CD4-positive, alpha-beta memory T cell (primary cell): ENCODE results near the gene TRIM43B. TPM values are rescaled to one million over a fixed set of nuclear protein-coding genes. Genes with fewer than 3 reads are reported as not detected.
"Not testable (repeated sequence)": the region's sequence is repeated elsewhere in the genome, so short reads cannot be mapped to it uniquely, and the experiment has no call there.

Experiments used
- CTCF ChIA-PET: fragments of 350-600 bp; sonication (Branson Sonifier 250); formaldehyde crosslinking; loops from one replicate; lab custom pipeline; 2021; ENCODE audit warnings: inconsistent platforms; ENCODE audit not compliant: partially characterized antibody; lab: Charles Lee
- POLR2A ChIA-PET: fragments of 350-600 bp; sonication (Branson Sonifier 250); formaldehyde crosslinking; loops from one replicate; lab custom pipeline; 2021; ENCODE audit not compliant: partially characterized antibody; lab: Charles Lee
- DNase-seq, 5 donors: peaks; one replicate each; pipeline versions ENCODE4 v3.0.0 to v3.0.0-alpha.2; 2020 to 2022; ENCODE audit warnings: mixed read lengths in 1 of 5
- H3K27ac ChIP-seq: one replicate; pipeline ENCODE4 v1.7.0; 2013; ENCODE audit warnings: low read depth, low read length
- H3K27me3 ChIP-seq: 2 replicates; pipeline ENCODE4 v1.7.0; 2013; ENCODE audit warnings: mild to moderate bottlenecking, low read length, moderate library complexity; ENCODE audit not compliant: insufficient read depth
- H3K36me3 ChIP-seq: 2 replicates; pipeline ENCODE4 v1.7.0; 2013; ENCODE audit warnings: mild to moderate bottlenecking, low read length, moderate library complexity; ENCODE audit not compliant: insufficient read depth
- H3K4me1 ChIP-seq: 2 replicates; pipeline ENCODE4 v1.7.0; 2013; ENCODE audit warnings: mild to moderate bottlenecking, low read length, moderate library complexity; ENCODE audit not compliant: insufficient read depth
- H3K4me3 ChIP-seq, 2 donors: one replicate each; pipeline ENCODE4 v1.7.0; 2013; ENCODE audit warnings: low read length in 2 of 2, mild to moderate bottlenecking in 1 of 2
- H3K9me3 ChIP-seq, 2 donors: one replicate each; pipeline ENCODE4 v1.7.0; 2013; ENCODE audit warnings: low read length in 2 of 2, control low read depth in 1 of 2; ENCODE audit not compliant: control insufficient read depth in 1 of 2
- H3K27ac Mint-ChIP-seq, 7 donors: one replicate each; pipeline ENCODE4 v1.8.0; 2020 to 2021; ENCODE audit warnings: mixed read lengths in 7 of 7, mild to moderate bottlenecking in 6 of 7, inconsistent platforms in 3 of 7, moderate library complexity in 3 of 7
- H3K27me3 Mint-ChIP-seq, 2 donors: one replicate each; pipeline ENCODE4 v1.8.0; 2020 to 2021; ENCODE audit warnings: mixed read lengths in 2 of 2
- H3K36me3 Mint-ChIP-seq, 2 donors: one replicate each; pipeline ENCODE4 v1.8.0; 2020 to 2021; ENCODE audit warnings: mixed read lengths in 2 of 2, inconsistent platforms in 1 of 2, mild to moderate bottlenecking in 1 of 2
- H3K4me1 Mint-ChIP-seq, 4 donors: one replicate each; pipeline ENCODE4 v1.8.0; 2020 to 2021; ENCODE audit warnings: mixed read lengths in 4 of 4, mild to moderate bottlenecking in 1 of 4
- H3K4me3 Mint-ChIP-seq, 8 donors: one replicate each; pipeline ENCODE4 v1.8.0; 2020 to 2021; ENCODE audit warnings: mixed read lengths in 8 of 8, mild to moderate bottlenecking in 7 of 8, moderate library complexity in 6 of 8, inconsistent platforms in 3 of 8
- H3K9me3 Mint-ChIP-seq, 8 donors: one replicate each; pipeline ENCODE4 v1.8.0; 2020 to 2021; ENCODE audit warnings: mixed read lengths in 8 of 8, mild to moderate bottlenecking in 5 of 8, inconsistent platforms in 3 of 8, moderate library complexity in 1 of 8
- intact Hi-C: fragments of 100-400 bp; cut with micrococcal nuclease; formaldehyde crosslinking; loops from one replicate; pipeline ENCODE4 v1.15.1; 2023
- polyA plus RNA-seq, 2 donors: library from polyadenylated mRNA; unstranded; fragments of 300-500 nt; fragmentation: Illumina TruSeq; gene quantifications; one replicate each; pipeline ENCODE4 v1.2.3, GENCODE V29; 2021
- total RNA-seq, 2 experiments: library from RNA; stranded (reverse); gene quantifications; one replicate each; pipeline ENCODE4 v1.2.3, GENCODE V29; 2021

TRIM43B gene
- total and polyA plus RNA-seq, 4 experiments from 2014 or later: not detected

DNA sequence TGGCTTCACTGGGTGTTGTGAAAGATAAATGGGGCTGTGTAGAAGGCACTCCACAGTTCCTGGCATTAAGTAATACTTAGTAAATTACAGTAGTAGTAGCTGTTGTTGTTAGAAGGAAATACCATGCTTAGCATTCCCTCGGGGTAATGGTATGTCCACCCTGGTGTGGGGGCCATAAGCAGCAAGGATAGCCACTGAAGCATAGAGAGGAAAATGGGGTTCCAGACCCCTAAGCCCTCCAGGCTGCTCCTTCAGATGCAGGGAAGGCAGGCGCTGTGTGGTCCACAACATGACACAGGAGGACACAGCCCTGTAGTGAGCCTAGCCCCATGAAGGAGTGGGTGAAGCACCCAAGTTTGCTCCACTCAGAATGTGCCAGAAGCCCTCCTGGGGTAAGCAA is 50.6 kb downstream of the TRIM43B start:
- H3K36me3 ChIP-seq, H3K27me3 Mint-ChIP-seq, POLR2A ChIA-PET, H3K27ac Mint-ChIP-seq, H3K4me3 ChIP-seq, DNase-seq, intact Hi-C loops, CTCF ChIA-PET, H3K27me3 ChIP-seq, H3K4me1 Mint-ChIP-seq, H3K27ac ChIP-seq, H3K9me3 ChIP-seq, H3K4me3 Mint-ChIP-seq, H3K36me3 Mint-ChIP-seq, H3K9me3 Mint-ChIP-seq, H3K4me1 ChIP-seq: not testable (repeated sequence)

DNA sequence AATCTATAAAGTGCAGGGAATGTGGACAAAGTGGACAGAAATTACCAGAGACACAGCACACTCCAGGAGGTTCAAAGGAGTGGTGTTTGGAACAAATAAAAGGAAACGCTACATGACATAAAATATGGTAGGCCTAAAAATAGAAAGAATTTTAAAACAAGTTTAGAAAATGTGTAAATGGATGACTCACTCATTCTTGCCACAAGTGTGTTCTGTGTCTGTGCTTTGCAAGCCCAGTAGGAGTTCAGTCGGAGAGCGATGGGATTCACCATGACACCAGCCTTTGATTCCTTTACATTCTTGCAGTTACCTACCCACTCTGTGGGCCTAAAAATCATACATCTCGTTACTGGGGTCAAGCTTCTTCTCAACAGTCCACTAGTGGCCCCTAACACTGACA is 51.2 kb downstream of the TRIM43B start:
- DNase-seq, H3K9me3 ChIP-seq, CTCF ChIA-PET, H3K27me3 ChIP-seq, H3K4me3 Mint-ChIP-seq, H3K27me3 Mint-ChIP-seq, H3K27ac Mint-ChIP-seq, H3K36me3 ChIP-seq, intact Hi-C loops, H3K4me1 Mint-ChIP-seq, POLR2A ChIA-PET, H3K9me3 Mint-ChIP-seq, H3K27ac ChIP-seq, H3K36me3 Mint-ChIP-seq, H3K4me3 ChIP-seq, H3K4me1 ChIP-seq: not testable (repeated sequence)

DNA sequence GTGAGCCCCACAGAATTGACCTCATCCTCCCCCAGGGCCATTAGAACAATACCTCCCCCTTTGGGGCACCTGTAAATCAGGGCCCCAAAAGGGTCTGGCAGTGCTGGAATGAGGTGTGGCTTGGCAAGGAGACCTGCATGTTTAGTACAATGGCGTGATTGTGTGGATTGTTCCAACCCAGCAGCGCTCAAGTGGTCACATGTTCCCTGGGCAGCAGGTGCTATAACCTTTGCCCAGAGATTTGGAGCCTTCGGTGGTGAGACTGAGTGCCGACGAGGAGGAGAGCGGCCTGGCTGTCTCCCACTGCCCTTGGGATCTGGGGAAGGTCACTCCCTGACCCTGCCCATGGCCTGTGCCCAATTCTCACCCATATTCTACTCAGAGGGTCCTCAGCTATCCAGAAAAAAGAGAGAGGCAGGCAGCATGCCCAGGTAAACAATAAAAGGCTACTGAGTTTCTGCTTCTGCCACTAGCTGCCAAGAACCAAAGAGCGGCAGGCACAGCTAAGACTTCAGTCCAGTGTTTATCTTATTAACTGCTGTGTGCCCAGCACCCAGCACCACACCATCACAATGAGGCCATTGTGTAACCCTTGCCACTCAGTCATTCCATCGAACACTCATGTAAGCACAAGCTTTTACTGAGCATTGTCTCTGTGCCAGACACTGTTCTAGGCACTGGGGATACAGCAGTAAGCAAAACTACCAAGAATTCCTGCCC is 54.6 kb downstream of the TRIM43B start:
- CTCF ChIA-PET, H3K36me3 Mint-ChIP-seq, intact Hi-C loops, POLR2A ChIA-PET, H3K27ac Mint-ChIP-seq, H3K9me3 Mint-ChIP-seq, H3K9me3 ChIP-seq, DNase-seq, H3K36me3 ChIP-seq, H3K4me3 ChIP-seq, H3K27me3 ChIP-seq, H3K27ac ChIP-seq, H3K4me1 ChIP-seq, H3K27me3 Mint-ChIP-seq, H3K4me3 Mint-ChIP-seq, H3K4me1 Mint-ChIP-seq: not testable (repeated sequence)

DNA sequence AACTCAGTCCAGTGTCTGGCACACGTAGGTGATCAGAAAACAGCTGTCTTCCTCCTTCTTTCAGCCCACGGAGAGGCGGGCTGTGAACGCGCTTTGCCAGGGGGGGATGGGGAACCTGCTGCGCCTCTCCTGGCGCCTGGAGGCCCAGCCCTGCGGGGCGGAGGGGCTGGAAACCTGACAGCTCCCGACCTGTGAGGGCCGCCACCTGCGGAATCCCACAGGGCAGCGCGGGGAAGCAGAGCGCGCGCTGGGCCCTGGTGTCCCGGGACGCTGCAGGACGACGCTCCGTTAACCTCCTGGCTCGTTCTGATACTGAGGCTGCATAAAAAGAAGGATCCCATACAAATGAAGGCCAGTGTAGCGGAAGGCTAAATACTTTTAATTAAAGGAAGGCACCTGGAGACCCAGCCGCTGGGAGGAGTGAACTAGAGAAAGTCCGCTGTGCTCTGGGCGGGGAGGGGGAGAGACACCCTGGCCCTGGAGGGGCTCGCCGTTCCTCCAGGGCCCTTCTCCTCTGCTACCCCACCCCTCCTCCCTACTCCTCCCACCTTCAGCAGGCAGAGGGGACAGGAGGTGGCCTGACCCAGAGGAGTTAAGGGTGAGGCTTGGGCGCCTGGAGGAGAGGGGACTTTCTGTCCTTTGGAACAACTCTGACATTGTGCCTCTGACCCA is 57.2 kb downstream of the TRIM43B start:
- intact Hi-C loops, POLR2A ChIA-PET, H3K36me3 Mint-ChIP-seq: not testable (repeated sequence)

More for the DNA sequence above, 57.2 kb downstream of the TRIM43B start:
- H3K4me1 ChIP-seq, H3K4me3 Mint-ChIP-seq, H3K4me1 Mint-ChIP-seq, H3K27me3 Mint-ChIP-seq, H3K9me3 ChIP-seq, DNase-seq, CTCF ChIA-PET, H3K4me3 ChIP-seq, H3K9me3 Mint-ChIP-seq, H3K27ac ChIP-seq, H3K27me3 ChIP-seq, H3K27ac Mint-ChIP-seq, H3K36me3 ChIP-seq: not testable (repeated sequence)

Other genes starting within 250 kb of the TRIM43B start
- gene PROM2, start 210.3 kb downstream of the TRIM43B start, total RNA-seq: 1 to 10 TPM in 1 of 2 experiments, under 1 TPM in 1; 0.87 to 1.1 TPM
- not detected for gene PROM2, start 210.3 kb downstream of the TRIM43B start, polyA plus RNA-seq
- not detected for gene KCNIP3, start 187.4 kb downstream of the TRIM43B start, total RNA-seq
- not detected for gene KCNIP3, start 187.4 kb downstream of the TRIM43B start, polyA plus RNA-seq
- gene FAHD2A, start 82.0 kb downstream of the TRIM43B start, total RNA-seq: 10 to 100 TPM; 30.7 to 33.9 TPM
- gene FAHD2A, start 82.0 kb downstream of the TRIM43B start, polyA plus RNA-seq: 10 to 100 TPM; 16.7 to 16.9 TPM
- not detected for gene TRIM43, start 107.2 kb upstream of the TRIM43B start, total RNA-seq
- not detected for gene TRIM43, start 107.2 kb upstream of the TRIM43B start, polyA plus RNA-seq